ENCODE measurements around the gene CCT3. TPM values are rescaled to one million over a fixed set of nuclear protein-coding genes. Genes with fewer than 3 reads are reported as not detected.
A peak's percentile ranks its signal among the peaks of the same experiment; 100 is the strongest.

Gene CCT3
- total RNA-seq, 1 donor from 2014 or later: 343 TPM

DNA sequence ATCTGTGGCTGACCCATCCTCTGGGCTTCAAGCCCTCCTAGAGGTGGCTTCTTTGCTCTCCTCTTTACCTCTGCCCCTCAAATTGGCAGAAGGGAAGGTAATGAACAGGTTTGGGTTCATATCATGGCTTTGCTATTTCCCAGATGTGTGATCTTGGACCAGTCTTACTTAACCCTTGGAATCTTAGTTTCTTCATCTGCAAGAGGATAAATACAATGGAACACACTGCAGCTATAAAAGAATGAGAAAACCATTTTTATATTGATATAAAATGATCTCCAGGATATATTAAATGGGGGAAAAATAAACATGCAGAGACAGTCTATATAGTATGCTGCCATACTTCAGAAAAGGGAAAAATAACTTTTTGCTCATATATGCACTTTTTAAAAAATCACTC lies 48.2 kb downstream of the CCT3 start:
- DNase-seq (ENCODE audit: low read depth, low spot score): no peak
- no peak for TF ChIP-seq CTCF (conservative IDR thresholded peaks at IDR 0.05)
- no peaks in the 10 kb centered on the region for H3K9me3 Mint-ChIP-seq
- no peak overlapping the region for H3K27ac Mint-ChIP-seq (ENCODE audit: unreplicated experiment)
- peaks cover 12% of the 10 kb centered on the region for H3K4me1 Mint-ChIP-seq
- peak overlapping the region; percentile 1 for H3K4me3 Mint-ChIP-seq
- no peaks in the 10 kb centered on the region for H3K36me3 Mint-ChIP-seq (ENCODE audit: low read depth)
- no peaks in the 10 kb centered on the region for H3K27me3 Mint-ChIP-seq (ENCODE audit: low read depth)

GRCh38 chr1:156286061-156286460 lies 52.0 kb downstream of the CCT3 start:
- H3K27me3 Mint-ChIP-seq (ENCODE audit: low read depth): no peaks in the 10 kb centered on the region
- no peak for TF ChIP-seq CTCF (conservative IDR thresholded peaks at IDR 0.05)
- peaks cover 24% of the 10 kb centered on the region for H3K4me1 Mint-ChIP-seq
- no peaks in the 10 kb centered on the region for H3K9me3 Mint-ChIP-seq
- DNase-seq (ENCODE audit: low read depth, low spot score): no peak
- H3K4me3 Mint-ChIP-seq: peak overlapping the region; percentile 68
- H3K36me3 Mint-ChIP-seq (ENCODE audit: low read depth): no peaks in the 10 kb centered on the region
- no peak overlapping the region for H3K27ac Mint-ChIP-seq (ENCODE audit: unreplicated experiment)

- TF ChIP-seq CTCF (conservative IDR thresholded peaks at IDR 0.05): no peak
- Mint-ChIP-seq H3K9me3 (no peaks in the 10 kb centered on the region), H3K27me3 (ENCODE audit: low read depth) (no peaks in the 10 kb centered on the region), H3K27ac (ENCODE audit: unreplicated experiment) (no peak overlapping the region), H3K36me3 (ENCODE audit: low read depth) (no peaks in the 10 kb centered on the region), H3K4me1 (peaks cover 27% of the 10 kb centered on the region), H3K4me3 (peak overlapping the region; percentile 83)
- DNase-seq (ENCODE audit: low read depth, low spot score): no peak
Observed at GRCh38 chr1:156285437-156285836, 52.7 kb downstream of the CCT3 start.

- Mint-ChIP-seq H3K4me3 (peak overlapping the region; percentile 83), H3K9me3 (no peaks in the 10 kb centered on the region), H3K36me3 (ENCODE audit: low read depth) (no peaks in the 10 kb centered on the region), H3K4me1 (peaks cover 32% of the 10 kb centered on the region), H3K27me3 (ENCODE audit: low read depth) (no peaks in the 10 kb centered on the region), H3K27ac (ENCODE audit: unreplicated experiment) (no peak overlapping the region)
- no peak for TF ChIP-seq CTCF (conservative IDR thresholded peaks at IDR 0.05)
- DNase-seq (ENCODE audit: low read depth, low spot score): no peak
Observed at GRCh38 chr1:156284757-156285156, 53.3 kb downstream of the CCT3 start.

- no peaks in the 10 kb centered on the region for H3K27me3 Mint-ChIP-seq (ENCODE audit: low read depth)
- no peaks in the 10 kb centered on the region for H3K36me3 Mint-ChIP-seq (ENCODE audit: low read depth)
- no peaks in the 10 kb centered on the region for H3K9me3 Mint-ChIP-seq
- TF ChIP-seq CTCF (conservative IDR thresholded peaks at IDR 0.05): no peak
- DNase-seq (ENCODE audit: low read depth, low spot score): no peak
- peak within 1 kb of the TSS; percentile 85 for H3K27ac Mint-ChIP-seq (ENCODE audit: unreplicated experiment)
- H3K4me1 Mint-ChIP-seq: peaks cover 32% of the 10 kb centered on the region
- H3K4me3 Mint-ChIP-seq: peak within 1 kb of the TSS; percentile 96
Observed at GRCh38 chr1:156284112-156284511, 54.0 kb downstream of the CCT3 start, which contains the start of gene TMEM79. Gene TMEM79, plus strand, starts transcription at chr1:156284325. Its CDS starts 902 bp downstream, at chr1:156285227.

GRCh38 chr1:156283521-156283920 lies 54.6 kb downstream of the CCT3 start:
- H3K27ac Mint-ChIP-seq (ENCODE audit: unreplicated experiment): peak overlapping the region; percentile 74
- peaks cover 32% of the 10 kb centered on the region for H3K4me1 Mint-ChIP-seq
- DNase-seq (ENCODE audit: low read depth, low spot score): no peak
- no peaks in the 10 kb centered on the region for H3K27me3 Mint-ChIP-seq (ENCODE audit: low read depth)
- H3K9me3 Mint-ChIP-seq: no peaks in the 10 kb centered on the region
- H3K4me3 Mint-ChIP-seq: peak overlapping the region; percentile 96
- H3K36me3 Mint-ChIP-seq (ENCODE audit: low read depth): no peaks in the 10 kb centered on the region
- TF ChIP-seq CTCF (conservative IDR thresholded peaks at IDR 0.05): no peak
